ENCODE measurements around the gene NOVA2. TPM values are rescaled to one million over a fixed set of nuclear protein-coding genes. Genes with fewer than 3 reads are reported as not detected.

NOVA2 gene
- total RNA-seq, 1 experiment from 2014 or later, result 0.35 TPM

DNA sequence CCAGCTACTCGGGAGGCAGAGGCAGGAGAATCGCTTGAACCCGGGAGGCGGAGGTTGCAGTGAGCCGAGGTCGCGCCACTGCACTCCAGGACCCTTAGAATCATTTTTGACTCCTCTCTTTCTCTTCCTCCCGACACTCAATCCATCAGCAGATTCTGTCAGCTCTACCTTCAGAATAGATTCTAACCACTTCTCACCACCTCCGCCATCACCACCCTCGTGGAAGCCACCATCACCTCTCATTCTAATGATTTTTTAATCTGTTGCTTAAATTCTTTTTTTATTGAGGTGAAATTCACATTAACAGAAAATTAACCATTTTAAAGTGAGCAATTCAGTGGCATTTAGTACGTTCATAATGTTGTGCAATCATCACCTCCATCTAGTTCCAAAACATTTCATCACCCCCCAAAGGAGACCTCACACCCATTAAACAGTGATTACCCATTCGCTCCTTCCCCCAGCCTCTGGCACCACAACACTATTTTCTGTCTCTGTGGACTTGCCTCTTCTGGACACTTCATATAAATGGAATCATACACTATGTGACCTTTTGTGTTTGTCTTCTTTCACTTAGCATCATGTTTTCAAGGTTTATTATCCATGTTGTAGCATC lies 16.6 kb upstream of the NOVA2 start:
- no peaks in the 10 kb centered on the region for H3K36me3 ChIP-seq (replicated peaks; ENCODE audit: control insufficient read depth, insufficient read depth, low read length)
- H3K4me3 ChIP-seq (ENCODE audit: insufficient read depth, low read depth, low read length), result no peak overlapping the region
- DNase-seq, result no peak
- no peaks in the 10 kb centered on the region for H3K27me3 ChIP-seq (ENCODE audit: control insufficient read depth, insufficient read depth, low read length)

DNA sequence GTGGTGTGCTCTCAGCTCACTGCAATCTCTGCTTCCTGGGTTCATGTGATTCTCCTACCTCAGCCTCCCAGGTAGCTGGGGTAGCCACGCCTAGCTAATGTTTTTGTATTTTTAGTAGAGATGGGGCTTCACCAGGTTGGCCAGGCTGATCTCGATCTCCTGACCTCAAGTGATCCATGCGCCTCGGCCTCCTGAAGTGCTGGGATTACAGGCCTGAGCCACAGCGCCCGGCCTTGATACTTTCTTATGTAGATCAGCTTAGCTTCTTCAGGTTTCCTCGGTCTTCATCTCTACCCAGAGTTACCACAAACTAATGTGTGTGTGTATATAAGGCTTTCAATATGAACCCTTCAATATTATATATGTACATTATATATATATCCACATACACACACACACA lies 11.7 kb upstream of the NOVA2 start:
- no peak for DNase-seq
- H3K27me3 ChIP-seq (ENCODE audit: control insufficient read depth, insufficient read depth, low read length), result no peaks in the 10 kb centered on the region

GRCh38 chr19:45981350-45981749 lies 7.7 kb upstream of the NOVA2 start:
- Histone ChIP-seq H3K27me3 (ENCODE audit: control insufficient read depth, insufficient read depth, low read length) (peaks cover 2% of the 10 kb centered on the region; the same call in 1 of the 2 replicates), H3K4me3 (ENCODE audit: insufficient read depth, low read depth, low read length) (no peak overlapping the region), H3K36me3 (replicated peaks; ENCODE audit: control insufficient read depth, insufficient read depth, low read length) (no peaks in the 10 kb centered on the region)
- no peak for DNase-seq

More for the DNA sequence above, 11.7 kb upstream of the NOVA2 start:
- no peak overlapping the region for H3K4me3 ChIP-seq (ENCODE audit: insufficient read depth, low read depth, low read length)
- H3K36me3 ChIP-seq (replicated peaks; ENCODE audit: control insufficient read depth, insufficient read depth, low read length), result no peaks in the 10 kb centered on the region

GRCh38 chr19:45978156-45978555 lies 4.5 kb upstream of the NOVA2 start:
- Histone ChIP-seq H3K4me3 (ENCODE audit: insufficient read depth, low read depth, low read length) (no peak overlapping the region), H3K27me3 (ENCODE audit: control insufficient read depth, insufficient read depth, low read length) (peaks cover 10% of the 10 kb centered on the region; the same call in 1 of the 2 replicates), H3K36me3 (replicated peaks; ENCODE audit: control insufficient read depth, insufficient read depth, low read length) (no peaks in the 10 kb centered on the region)
- no peak for DNase-seq

GRCh38 chr19:45976178-45976577 lies 2.5 kb upstream of the NOVA2 start:
- H3K36me3 ChIP-seq (replicated peaks; ENCODE audit: control insufficient read depth, insufficient read depth, low read length), result no peaks in the 10 kb centered on the region
- H3K27me3 ChIP-seq (ENCODE audit: control insufficient read depth, insufficient read depth, low read length), result peaks cover 26% of the 10 kb centered on the region
- no peak overlapping the region for H3K4me3 ChIP-seq (ENCODE audit: insufficient read depth, low read depth, low read length)
- no peak for DNase-seq

- no peaks in the 10 kb centered on the region for H3K36me3 ChIP-seq (replicated peaks; ENCODE audit: control insufficient read depth, insufficient read depth, low read length)
- no peak for DNase-seq
- H3K4me3 ChIP-seq (ENCODE audit: insufficient read depth, low read depth, low read length), result no peak overlapping the region
- peaks cover 30% of the 10 kb centered on the region for H3K27me3 ChIP-seq (ENCODE audit: control insufficient read depth, insufficient read depth, low read length)
These were observed 1.8 kb upstream of the NOVA2 start for GRCh38 chr19:45975306-45976070.

GRCh38 chr19:45972947-45973540 lies 621 bp downstream of the NOVA2 start:
- peaks cover 38% of the 10 kb centered on the region for H3K27me3 ChIP-seq (ENCODE audit: control insufficient read depth, insufficient read depth, low read length)

DNA sequence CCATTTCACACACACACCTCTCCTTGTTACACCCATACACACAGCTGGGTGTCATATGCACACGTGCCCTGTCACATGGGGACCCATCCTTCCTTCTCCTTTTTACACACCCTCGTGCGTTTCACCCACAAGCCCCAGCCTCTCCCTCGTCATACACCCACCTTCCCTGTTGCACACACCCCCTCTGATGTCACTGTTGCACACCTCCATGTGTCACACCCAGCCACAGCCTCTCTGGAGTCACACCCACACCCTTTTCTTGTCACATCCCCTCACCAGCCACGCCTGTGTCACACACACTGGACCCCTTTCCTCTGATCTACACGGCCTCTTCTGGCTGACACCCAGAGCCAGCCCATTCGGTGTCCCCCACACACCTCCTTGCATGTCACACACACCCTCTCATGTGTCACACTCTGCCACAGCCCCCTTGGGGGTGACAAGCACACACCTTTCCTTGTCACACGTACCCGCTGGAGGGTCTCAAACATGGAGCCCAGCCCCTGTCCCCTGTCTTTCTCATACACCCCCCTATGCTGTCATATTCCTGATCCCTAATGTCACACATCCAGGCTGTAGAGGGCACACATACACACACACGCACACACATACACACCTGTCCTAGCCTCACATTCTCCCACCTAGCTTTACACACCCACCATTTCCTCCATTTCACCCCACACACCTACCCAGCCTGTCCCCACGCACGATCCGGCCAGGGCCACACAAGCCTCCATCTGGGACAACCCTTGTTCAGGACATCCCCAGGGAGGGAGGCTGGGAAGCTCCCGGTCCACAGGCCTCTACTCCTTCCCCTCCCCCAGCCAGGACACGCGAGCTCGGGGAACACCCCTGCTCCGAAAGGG lies 1.4 kb downstream of the NOVA2 start:
- Histone ChIP-seq H3K27me3 (ENCODE audit: control insufficient read depth, insufficient read depth, low read length) (peaks cover 39% of the 10 kb centered on the region), H3K36me3 (replicated peaks; ENCODE audit: control insufficient read depth, insufficient read depth, low read length) (no peaks in the 10 kb centered on the region; the same call in 1 of the 2 replicates), H3K4me3 (ENCODE audit: insufficient read depth, low read depth, low read length) (peak overlapping the region; percentile 35; the same call in 1 of the 2 replicates)
- DNase-seq, result no peak

More at GRCh38 chr19:45972947-45973540, 621 bp downstream of the NOVA2 start:
- no peaks in the 10 kb centered on the region for H3K36me3 ChIP-seq (replicated peaks; ENCODE audit: control insufficient read depth, insufficient read depth, low read length)
- H3K4me3 ChIP-seq (ENCODE audit: insufficient read depth, low read depth, low read length), result peak overlapping the region; percentile 35; the same call in 1 of the 2 replicates
- peak; percentile 76 for DNase-seq

DNA sequence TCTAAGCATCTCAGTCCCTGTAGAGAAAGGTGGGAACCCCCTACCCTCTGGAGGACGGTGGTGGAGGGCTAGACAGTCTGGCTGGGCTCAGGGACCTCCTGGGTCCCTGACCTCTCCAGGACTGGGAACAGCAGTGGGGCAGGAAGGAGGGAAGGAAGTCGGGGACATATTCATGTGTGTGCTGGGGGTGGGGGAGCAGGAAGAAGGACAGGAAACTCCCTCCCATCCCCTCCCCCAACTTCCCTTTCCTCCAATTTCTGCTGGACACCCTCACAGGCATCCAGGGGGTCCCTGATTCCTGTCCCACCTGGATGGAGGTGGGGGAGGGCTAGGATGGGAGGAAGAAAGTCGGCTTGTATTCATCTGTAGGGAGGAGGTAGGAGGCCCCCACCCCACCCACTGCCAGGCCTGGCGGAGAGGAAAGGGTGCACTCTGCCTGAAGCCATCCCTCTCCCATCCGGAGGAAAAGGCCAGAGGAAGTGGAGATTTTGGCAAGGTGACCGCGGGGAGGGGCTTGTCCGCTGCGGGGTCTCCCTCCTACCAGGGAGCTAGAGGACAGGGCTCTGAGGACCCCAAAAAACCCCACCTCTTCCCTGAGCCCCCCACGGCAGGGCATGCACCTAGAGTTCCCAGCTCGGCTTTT lies 2.3 kb downstream of the NOVA2 start:
- H3K27me3 ChIP-seq (ENCODE audit: control insufficient read depth, insufficient read depth, low read length), result peaks cover 41% of the 10 kb centered on the region
- H3K36me3 ChIP-seq (replicated peaks; ENCODE audit: control insufficient read depth, insufficient read depth, low read length), result no peaks in the 10 kb centered on the region; the same call in 1 of the 2 replicates
- no peak for DNase-seq
- H3K4me3 ChIP-seq (ENCODE audit: insufficient read depth, low read depth, low read length), result no peak overlapping the region

DNA sequence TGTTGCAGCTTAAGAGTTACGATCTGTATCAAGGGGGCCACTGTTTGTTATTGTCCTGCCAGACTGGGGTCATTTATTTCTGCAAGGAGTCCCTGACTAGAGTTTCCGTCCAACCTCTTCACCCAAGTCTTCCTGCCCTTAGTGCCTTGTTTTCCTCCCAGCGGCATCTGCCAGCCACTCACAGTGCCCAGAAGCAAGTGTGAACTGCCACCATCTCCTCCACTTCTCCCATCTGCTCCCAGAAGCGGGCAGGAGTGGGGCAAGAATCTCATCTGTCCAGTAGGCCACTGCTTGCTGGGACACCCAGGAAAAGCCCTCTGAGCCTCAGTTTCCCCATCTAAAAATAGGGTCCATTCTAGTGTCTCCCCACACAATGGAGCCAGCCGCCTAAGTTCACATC lies 4.0 kb downstream of the NOVA2 start:
- no peaks in the 10 kb centered on the region; the same call in 1 of the 2 replicates for H3K36me3 ChIP-seq (replicated peaks; ENCODE audit: control insufficient read depth, insufficient read depth, low read length)
- peaks cover 37% of the 10 kb centered on the region for H3K27me3 ChIP-seq (ENCODE audit: control insufficient read depth, insufficient read depth, low read length)

GRCh38 chr19:45968626-45969025 lies 5.0 kb downstream of the NOVA2 start:
- Histone ChIP-seq H3K36me3 (replicated peaks; ENCODE audit: control insufficient read depth, insufficient read depth, low read length) (no peaks in the 10 kb centered on the region; the same call in 1 of the 2 replicates), H3K27me3 (ENCODE audit: control insufficient read depth, insufficient read depth, low read length) (peaks cover 35% of the 10 kb centered on the region), H3K4me3 (ENCODE audit: insufficient read depth, low read depth, low read length) (no peak overlapping the region)
- no peak for DNase-seq

More for the DNA sequence above, 4.0 kb downstream of the NOVA2 start:
- no peak for DNase-seq
- no peak overlapping the region for H3K4me3 ChIP-seq (ENCODE audit: insufficient read depth, low read depth, low read length)

DNA sequence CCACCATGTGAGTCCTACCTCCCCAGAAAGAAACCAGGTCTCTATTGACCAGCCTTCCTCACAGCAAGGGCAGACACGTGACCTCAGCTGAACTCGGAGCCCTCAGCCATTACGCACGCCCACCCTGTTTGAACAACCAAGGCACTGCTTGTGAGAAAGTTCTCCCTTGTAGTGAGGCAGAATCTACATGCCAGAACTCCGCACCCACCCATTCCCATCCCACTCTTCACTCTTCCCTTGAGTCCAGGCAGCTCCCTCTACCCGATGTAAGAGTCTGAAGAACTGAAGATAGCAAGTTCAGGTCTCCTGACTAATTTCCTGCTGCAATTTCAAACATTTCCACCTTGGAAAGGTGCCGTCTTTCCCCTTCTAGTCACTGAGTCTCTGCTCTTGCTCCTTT lies 6.4 kb downstream of the NOVA2 start:
- H3K36me3 ChIP-seq (replicated peaks; ENCODE audit: control insufficient read depth, insufficient read depth, low read length), result no peaks in the 10 kb centered on the region; the same call in 1 of the 2 replicates
- no peak for DNase-seq
- H3K27me3 ChIP-seq (ENCODE audit: control insufficient read depth, insufficient read depth, low read length), result peaks cover 24% of the 10 kb centered on the region; the same call in 1 of the 2 replicates
- H3K4me3 ChIP-seq (ENCODE audit: insufficient read depth, low read depth, low read length), result no peak overlapping the region

DNA sequence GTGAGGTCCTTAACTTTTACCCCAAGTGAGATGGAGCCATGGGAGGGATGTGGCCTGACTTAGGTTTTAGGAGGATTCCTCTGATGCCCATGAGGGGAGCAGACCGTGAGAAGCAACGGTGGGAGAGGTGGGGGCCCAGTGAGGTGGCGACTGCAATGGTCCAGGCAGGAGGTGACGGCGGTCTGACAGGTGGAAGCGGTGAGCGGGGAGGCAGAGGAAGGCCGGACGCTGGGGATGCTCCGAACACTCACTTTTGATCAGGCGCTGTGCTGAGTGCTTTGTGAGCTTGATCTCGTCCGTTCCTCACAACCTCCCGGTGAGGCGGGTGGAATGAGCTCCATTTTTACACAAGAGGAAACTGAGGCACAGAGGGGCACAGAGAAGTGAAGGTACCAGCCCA lies 11.6 kb downstream of the NOVA2 start:
- no peak overlapping the region for H3K4me3 ChIP-seq (ENCODE audit: insufficient read depth, low read depth, low read length)
- H3K36me3 ChIP-seq (replicated peaks; ENCODE audit: control insufficient read depth, insufficient read depth, low read length), result peaks cover 7% of the 10 kb centered on the region
- no peak for DNase-seq
- H3K27me3 ChIP-seq (ENCODE audit: control insufficient read depth, insufficient read depth, low read length), result peaks cover 10% of the 10 kb centered on the region; the same call in 1 of the 2 replicates
